IMR-90 (cell line): ENCODE measurements around the gene SHOX. TPM values are rescaled to one million over a fixed set of nuclear protein-coding genes. Genes with fewer than 3 reads are reported as not detected.

Experiments used
- ATAC-seq: fragments of 200-7000 bp; cut with Tn5 transposase; 2 replicates; pipeline ENCODE4 v1.9.1; 2020; ENCODE audit warnings: low read depth, mild to moderate bottlenecking, moderate library complexity
- BruUV-seq: library from RNA; stranded (reverse); fragments of 400-500 nt; replicated peaks from 2 replicates; lab custom pipeline; 2021; lab: Mats Ljungman, UMichigan
- CTCF ChIA-PET: fragments of 300-600 bp; formaldehyde crosslinking; extraction: SDS; loops from one replicate; lab custom pipeline; 2021; ENCODE audit warnings: antibody characterized with exemption; lab: Yijun Ruan, JAX
- POLR2A ChIA-PET: fragments of 300-600 bp; sonication (Branson Sonifier 250); formaldehyde crosslinking; loops from one replicate; lab custom pipeline; 2022; ENCODE audit warnings: antibody characterized with exemption; ENCODE audit not compliant: unreplicated experiment; lab: Charles Lee
- DNase-seq: peaks from one replicate; pipeline ENCODE4 v3.0.0; 2013
- H2AFZ ChIP-seq: replicated peaks from 2 replicates; pipeline ENCODE3; 2013; ENCODE audit warnings: low read length, mild to moderate bottlenecking; ENCODE audit not compliant: poor library complexity
- H2AK5ac ChIP-seq: 2 replicates; pipeline ENCODE4 v1.6.1; 2013; ENCODE audit warnings: low read depth, low read length, inconsistent platforms
- H2AK9ac ChIP-seq: replicated peaks from 2 replicates; pipeline ENCODE3; 2013; ENCODE audit warnings: mild to moderate bottlenecking, low read depth, low read length, moderate library complexity; ENCODE audit not compliant: poor library complexity
- H2BK120ac ChIP-seq: 2 replicates; pipeline ENCODE4 v1.6.1; 2013; ENCODE audit warnings: low read depth, low read length, inconsistent platforms
- H2BK15ac ChIP-seq: 3 replicates; pipeline ENCODE4 v1.6.1; 2013; ENCODE audit warnings: low read depth, low read length, inconsistent platforms
- H2BK20ac ChIP-seq: 2 replicates; pipeline ENCODE4 v1.6.1; 2013; ENCODE audit warnings: low read depth, mild to moderate bottlenecking, inconsistent platforms, low read length, moderate library complexity
- H2BK5ac ChIP-seq: 2 replicates; pipeline ENCODE4 v1.6.1; 2013; ENCODE audit warnings: mild to moderate bottlenecking, low read depth, low read length, inconsistent platforms; ENCODE audit not compliant: poor library complexity, severe bottlenecking
- H3K14ac ChIP-seq: replicated peaks from 2 replicates; pipeline ENCODE4 v1.6.1; 2013; ENCODE audit warnings: low read depth, low read length, inconsistent platforms
- H3K18ac ChIP-seq: 2 replicates; pipeline ENCODE4 v1.6.1; 2013; ENCODE audit warnings: low read depth, low read length, control low read depth
- H3K23ac ChIP-seq: 2 replicates; pipeline ENCODE4 v1.6.1; 2013; ENCODE audit warnings: low read depth, low read length, inconsistent platforms
- H3K27ac ChIP-seq: 2 replicates; pipeline ENCODE4 v1.5.1; 2013; ENCODE audit warnings: mild to moderate bottlenecking, control low read depth, low read length; ENCODE audit not compliant: insufficient read depth
- H3K27me3 ChIP-seq: 2 replicates; pipeline ENCODE4 v1.6.1; 2013; ENCODE audit warnings: low read length; ENCODE audit not compliant: control insufficient read depth, insufficient read depth
- H3K36me3 ChIP-seq: 2 replicates; pipeline ENCODE4 v1.6.1; 2013; ENCODE audit warnings: low read length, mixed read lengths; ENCODE audit not compliant: control insufficient read depth, insufficient read depth
- H3K4ac ChIP-seq: 2 replicates; pipeline ENCODE4 v1.6.1; 2013; ENCODE audit warnings: low read depth, low read length, inconsistent platforms
- H3K4me1 ChIP-seq: 2 replicates; pipeline ENCODE4 v1.6.1; 2013; ENCODE audit warnings: low read length, mixed read lengths; ENCODE audit not compliant: control insufficient read depth, insufficient read depth
- H3K4me2 ChIP-seq: 2 replicates; pipeline ENCODE4 v1.6.1; 2013; ENCODE audit warnings: low read depth, mild to moderate bottlenecking, control low read depth, low read length, moderate library complexity
- H3K4me3 ChIP-seq: 2 replicates; pipeline ENCODE4 v1.5.1; 2013; ENCODE audit warnings: low read depth, mild to moderate bottlenecking, control low read depth, low read length, moderate library complexity; ENCODE audit not compliant: insufficient read depth
- H3K56ac ChIP-seq: 2 replicates; pipeline ENCODE4 v1.6.1; 2013; ENCODE audit warnings: low read length, inconsistent platforms; ENCODE audit not compliant: insufficient read depth; ENCODE audit errors: extremely low read depth
- H3K79me1 ChIP-seq, 2 experiments: 2 replicates each; pipeline ENCODE4 v1.6.1; 2013; ENCODE audit warnings: low read length in 2 of 2, inconsistent platforms in 1 of 2, low read depth in 1 of 2
- H3K9ac ChIP-seq: 2 replicates; pipeline ENCODE4 v1.6.1; 2013; ENCODE audit warnings: low read depth, low read length, control low read depth
- H3K9me1 ChIP-seq: 2 replicates; pipeline ENCODE4 v1.6.1; 2013; ENCODE audit warnings: low read length, inconsistent platforms; ENCODE audit not compliant: insufficient read depth
- H3K9me3 ChIP-seq: 2 replicates; pipeline ENCODE4 v1.6.1; 2013; ENCODE audit warnings: low read length; ENCODE audit not compliant: control insufficient read depth, insufficient read depth
- H4K20me1 ChIP-seq: 2 replicates; pipeline ENCODE4 v1.6.1; 2013; ENCODE audit warnings: low read length, inconsistent platforms; ENCODE audit not compliant: insufficient read depth
- H4K5ac ChIP-seq: 2 replicates; pipeline ENCODE4 v1.6.1; 2013; ENCODE audit warnings: mild to moderate bottlenecking, low read depth, low read length, control low read depth
- H4K8ac ChIP-seq, 2 experiments: 2 replicates each; pipeline ENCODE4 v1.6.1; 2013; ENCODE audit warnings: low read depth in 2 of 2, low read length in 2 of 2, control low read depth in 1 of 2, inconsistent platforms in 1 of 2
- H4K91ac ChIP-seq: 2 replicates; pipeline ENCODE4 v1.6.1; 2013; ENCODE audit warnings: low read depth, low read length, inconsistent platforms; ENCODE audit not compliant: insufficient read depth
- ELK1 ChIP-seq: fragments of 150-350 bp; IDR thresholded peaks from 2 replicates; pipeline ENCODE4 v1.6.1; 2016; ENCODE audit warnings: low read depth, mild to moderate bottlenecking, low read length, moderate library complexity, borderline replicate concordance
- SMC3 ChIP-seq: fragments of 150-350 bp; IDR thresholded peaks from 2 replicates; pipeline ENCODE4 v1.6.1; 2016; ENCODE audit warnings: low read depth, mild to moderate bottlenecking, antibody characterized with exemption, low read length, moderate library complexity
- WGBS, 2 experiments: methylation state at CpG; one replicate each; pipeline versions ENCODE4 v1.1.5 to v1.1.7; 2013; ENCODE audit warnings: missing lambda C conversion rate in 2 of 2; ENCODE audit not compliant: insufficient read length in 1 of 2; ENCODE audit errors: extremely low coverage in 2 of 2; 5-methylcytosine and 5-hydroxymethylcytosine counted together
- dilution Hi-C: fragments of 300-500 bp; cut with HindIII; formaldehyde crosslinking; loops from one replicate; pipeline ENCODE4 v1.14.3; 2018; ENCODE audit warnings: low sequenced_read_pairs; ENCODE audit not compliant: unreplicated experiment
- in situ Hi-C: fragments of 300-500 bp; cut with MboI; formaldehyde crosslinking; loops from 3 replicates; pipeline ENCODE4 v1.14.3; 2019; ENCODE audit warnings: low sequenced_read_pairs, inconsistent platforms, mixed read lengths
- intact Hi-C: fragments of 100-400 bp; cut with micrococcal nuclease; formaldehyde crosslinking; loops from 2 replicates; pipeline ENCODE4 v1.10.0; 2022
- polyA plus RNA-seq, 3 experiments: library from polyadenylated mRNA; depleted of rRNA; stranded (reverse); fragments of >200 nt; gene quantifications; 2 replicates each; pipeline ENCODE4 v1.2.3, GENCODE V29; 2012; ENCODE audit warnings: low replicate concordance in 1 of 3
- total RNA-seq: library from RNA; depleted of rRNA; stranded (reverse); fragments of >200 nt; gene quantifications from 2 replicates; pipeline ENCODE4 v1.2.3, GENCODE V29; 2012

Gene SHOX
- total and polyA plus RNA-seq, 2 of the 4 experiments (the other 2 are of a cell fraction): not detected

- TF ChIP-seq ELK1: no peak
Measured at GRCh38 chrX:685120-686032, 54.8 kb downstream of the SHOX start (continued).

GRCh38 chrX:689983-690382 is 59.4 kb downstream of the SHOX start:
- ATAC-seq (no peak), DNase-seq (no peak)
- Histone ChIP-seq H3K4me1 (no peaks in the 10 kb centered on the region), H3K4ac (no peak overlapping the region), H2AFZ (no peak overlapping the region), H2AK9ac (no peak overlapping the region), H2BK5ac (no peak overlapping the region), H3K27me3 (no peaks in the 10 kb centered on the region), H3K4me3 (no peak overlapping the region), H3K23ac (no peak overlapping the region), H4K8ac (no peak overlapping the region), H3K36me3 (no peaks in the 10 kb centered on the region), H3K56ac (no peak overlapping the region), H4K20me1 (no peaks in the 10 kb centered on the region), H3K9me3 (peaks cover 17% of the 10 kb centered on the region), H3K18ac (no peak overlapping the region), H3K14ac (no peak overlapping the region), H4K5ac (no peak overlapping the region), H3K9ac (no peak overlapping the region), H4K91ac (no peak overlapping the region), H3K27ac (no peak overlapping the region), H2AK5ac (no peak overlapping the region), H3K79me1 (no peaks in the 10 kb centered on the region), H2BK15ac (no peak overlapping the region), H2BK120ac (no peak overlapping the region), H3K4me2 (no peak overlapping the region), H3K9me1 (no peaks in the 10 kb centered on the region), H2BK20ac (no peak overlapping the region)
- POLR2A ChIA-PET: no interaction called here
- WGBS, 2 experiments: 80% methylated on average over 2 of the region's 7 CpGs; no CpG with 5 or more reads in 1 of the 2 experiments
- dilution Hi-C loops (no loop called here), intact Hi-C loops (no loop called here), in situ Hi-C loops (no loop called here)
- TF ChIP-seq SMC3: no peak
- CTCF ChIA-PET: no interaction called here
- BruUV-seq: no TSS peak
